Activated T-cell treated with anti-CD3 and anti-CD28 coated beads, Interleukin-2, amount 50 U/mL, for 4 hours (primary cell): Measurements from ENCODE around the gene ALDH6A1. TPM values are rescaled to one million over a fixed set of nuclear protein-coding genes. Genes with fewer than 3 reads are reported as not detected.

Experiments
- ATAC-seq, 2 donors: fragments of 200-7000 bp; cut with Tn5 transposase; one replicate each; pipeline ENCODE4 v1.10.0; 2021
- DNase-seq: peaks from one replicate; pipeline ENCODE4 v3.0.0-alpha.2; 2020
- H3K27me3 Mint-ChIP-seq: one replicate; pipeline ENCODE4 v1.8.0; 2021; ENCODE audit warnings: low read depth, mixed read lengths
- H3K36me3 Mint-ChIP-seq: one replicate; pipeline ENCODE4 v1.8.0; 2022; ENCODE audit warnings: mixed read lengths; ENCODE audit not compliant: insufficient read depth
- H3K4me1 Mint-ChIP-seq: one replicate; pipeline ENCODE4 v1.8.0; 2021; ENCODE audit warnings: low read depth, mixed read lengths
- H3K4me3 Mint-ChIP-seq: one replicate; pipeline ENCODE4 v1.8.0; 2021; ENCODE audit warnings: mild to moderate bottlenecking, moderate library complexity, mixed read lengths
- H3K9me3 Mint-ChIP-seq: one replicate; pipeline ENCODE4 v1.8.0; 2021; ENCODE audit warnings: mixed read lengths
- total RNA-seq, 3 donors: library from RNA; stranded (reverse); gene quantifications; one replicate each; pipeline ENCODE4 v1.2.1, GENCODE V29; 2021

ALDH6A1 gene
- total RNA-seq, 3 donors from 2014 or later = 2.3 to 4.1 (median 2.9) TPM

- Mint-ChIP-seq H3K36me3 (no peaks in the 10 kb centered on the region), H3K4me3 (no peak overlapping the region), H3K4me1 (peaks cover 21% of the 10 kb centered on the region), H3K9me3 (no peaks in the 10 kb centered on the region), H3K27me3 (no peaks in the 10 kb centered on the region)
- ATAC-seq = no peak
- no peak for DNase-seq
Observed at GRCh38 chr14:74080820-74081460, 3.3 kb downstream of the ALDH6A1 start.

- no peak for ATAC-seq
- Mint-ChIP-seq H3K27me3 (no peaks in the 10 kb centered on the region), H3K4me3 (no peak overlapping the region), H3K4me1 (peaks cover 2% of the 10 kb centered on the region), H3K9me3 (no peaks in the 10 kb centered on the region), H3K36me3 (no peaks in the 10 kb centered on the region)
- no peak for DNase-seq
Observed at GRCh38 chr14:74077401-74077800, 6.9 kb downstream of the ALDH6A1 start.

- H3K4me3 Mint-ChIP-seq = no peak overlapping the region
- H3K27me3 Mint-ChIP-seq = no peaks in the 10 kb centered on the region
- H3K4me1 Mint-ChIP-seq = no peaks in the 10 kb centered on the region
Observed at GRCh38 chr14:74065746-74066575, 18.3 kb downstream of the ALDH6A1 start.

DNA sequence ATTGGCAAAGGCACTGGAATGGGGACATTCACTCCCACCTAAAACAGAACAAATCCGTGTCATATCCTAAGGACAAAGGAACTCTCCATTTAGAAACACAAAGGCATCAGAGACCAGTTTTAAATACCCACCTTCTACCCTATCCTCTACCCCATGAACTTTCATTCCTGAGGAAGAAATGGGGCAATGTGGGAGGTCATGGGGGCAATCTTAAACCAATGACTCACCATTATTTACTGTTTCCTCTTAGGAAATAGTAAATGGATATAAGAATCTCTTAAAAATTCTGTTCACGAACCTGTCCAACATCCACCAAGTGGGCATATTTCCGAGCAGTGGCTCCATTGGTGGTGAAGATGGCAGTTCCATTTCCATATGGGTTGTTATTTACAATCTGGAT is 19.4 kb downstream of the ALDH6A1 start:
- peaks cover 11% of the 10 kb centered on the region for H3K36me3 Mint-ChIP-seq
- H3K27me3 Mint-ChIP-seq = no peaks in the 10 kb centered on the region
- DNase-seq = no peak
- no peaks in the 10 kb centered on the region for H3K9me3 Mint-ChIP-seq
- no peak for ATAC-seq
- no peak overlapping the region for H3K4me3 Mint-ChIP-seq
- no peaks in the 10 kb centered on the region for H3K4me1 Mint-ChIP-seq

More at GRCh38 chr14:74065746-74066575, 18.3 kb downstream of the ALDH6A1 start:
- ATAC-seq (no peak), DNase-seq (no peak)
- Mint-ChIP-seq H3K36me3 (peaks cover 7% of the 10 kb centered on the region), H3K9me3 (no peaks in the 10 kb centered on the region)

GRCh38 chr14:74064426-74064825 is 19.8 kb downstream of the ALDH6A1 start:
- H3K36me3 Mint-ChIP-seq = peaks cover 11% of the 10 kb centered on the region
- no peaks in the 10 kb centered on the region for H3K9me3 Mint-ChIP-seq
- no peak for DNase-seq
- no peaks in the 10 kb centered on the region for H3K4me1 Mint-ChIP-seq
- no peaks in the 10 kb centered on the region for H3K27me3 Mint-ChIP-seq
- H3K4me3 Mint-ChIP-seq = no peak overlapping the region
- ATAC-seq = no peak

DNA sequence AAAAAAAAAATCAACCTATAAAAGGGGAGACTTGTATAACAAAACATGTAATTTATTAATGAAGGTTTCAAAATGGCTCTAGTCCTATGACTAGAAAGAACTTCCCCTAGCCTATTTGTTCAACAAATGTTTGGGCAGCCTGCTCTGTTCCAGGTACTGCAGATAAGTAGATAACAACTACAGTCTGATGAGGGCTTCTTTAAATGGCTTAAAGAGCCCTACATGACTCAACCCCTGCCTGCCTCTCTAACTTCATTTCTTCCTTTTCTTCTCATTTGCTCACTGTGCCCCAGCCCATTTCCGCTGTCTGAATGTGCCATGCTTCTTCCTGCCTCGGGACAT is 21.5 kb downstream of the ALDH6A1 start:
- no peaks in the 10 kb centered on the region for H3K4me1 Mint-ChIP-seq
- no peaks in the 10 kb centered on the region for H3K9me3 Mint-ChIP-seq
- no peak for DNase-seq
- ATAC-seq = no peak
- H3K4me3 Mint-ChIP-seq = no peak overlapping the region
- H3K36me3 Mint-ChIP-seq = peaks cover 14% of the 10 kb centered on the region
- no peaks in the 10 kb centered on the region for H3K27me3 Mint-ChIP-seq

GRCh38 chr14:74049876-74050495 is 34.3 kb downstream of the ALDH6A1 start:
- no peak for ATAC-seq
- no peak overlapping the region for H3K4me3 Mint-ChIP-seq
- H3K27me3 Mint-ChIP-seq = no peaks in the 10 kb centered on the region
- H3K9me3 Mint-ChIP-seq = no peaks in the 10 kb centered on the region
- H3K4me1 Mint-ChIP-seq = no peaks in the 10 kb centered on the region
- DNase-seq = no peak
- H3K36me3 Mint-ChIP-seq = no peaks in the 10 kb centered on the region

- no peaks in the 10 kb centered on the region for H3K27me3 Mint-ChIP-seq
- no peak for ATAC-seq
- H3K36me3 Mint-ChIP-seq = no peaks in the 10 kb centered on the region
- H3K9me3 Mint-ChIP-seq = no peaks in the 10 kb centered on the region
- no peaks in the 10 kb centered on the region for H3K4me1 Mint-ChIP-seq
- no peak overlapping the region for H3K4me3 Mint-ChIP-seq
- DNase-seq = no peak
Observed at GRCh38 chr14:74048281-74048680, 36.0 kb downstream of the ALDH6A1 start.

- H3K4me1 Mint-ChIP-seq = no peaks in the 10 kb centered on the region
- H3K4me3 Mint-ChIP-seq = no peak overlapping the region
- H3K9me3 Mint-ChIP-seq = no peaks in the 10 kb centered on the region
- DNase-seq (no peak), ATAC-seq (no peak)
- H3K36me3 Mint-ChIP-seq = peaks cover 2% of the 10 kb centered on the region
- no peaks in the 10 kb centered on the region for H3K27me3 Mint-ChIP-seq
Observed at GRCh38 chr14:74045522-74045921, 38.7 kb downstream of the ALDH6A1 start.

DNA sequence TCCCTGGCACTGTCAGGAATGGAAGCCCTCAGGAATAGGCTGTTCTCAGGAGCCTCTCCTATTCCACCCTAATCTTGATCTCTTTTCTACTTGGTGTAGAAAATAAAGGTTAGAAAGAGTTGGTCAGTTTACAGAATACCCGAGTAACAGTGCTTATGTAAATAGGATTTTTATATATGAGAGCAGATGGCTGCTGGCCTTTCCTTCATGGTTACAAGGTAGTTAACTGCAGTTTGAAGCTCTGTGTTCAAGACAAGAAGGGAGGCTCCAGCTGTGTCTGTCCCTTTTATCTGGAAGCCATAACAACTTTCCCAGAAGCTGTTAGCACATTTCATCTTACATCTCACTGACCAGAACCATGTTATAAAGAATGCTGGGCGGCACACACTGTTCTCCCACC is 42.0 kb downstream of the ALDH6A1 start:
- Mint-ChIP-seq H3K4me3 (no peak overlapping the region), H3K27me3 (no peaks in the 10 kb centered on the region), H3K9me3 (no peaks in the 10 kb centered on the region), H3K36me3 (peaks cover 2% of the 10 kb centered on the region), H3K4me1 (no peaks in the 10 kb centered on the region)
- DNase-seq (no peak), ATAC-seq (no peak)

DNA sequence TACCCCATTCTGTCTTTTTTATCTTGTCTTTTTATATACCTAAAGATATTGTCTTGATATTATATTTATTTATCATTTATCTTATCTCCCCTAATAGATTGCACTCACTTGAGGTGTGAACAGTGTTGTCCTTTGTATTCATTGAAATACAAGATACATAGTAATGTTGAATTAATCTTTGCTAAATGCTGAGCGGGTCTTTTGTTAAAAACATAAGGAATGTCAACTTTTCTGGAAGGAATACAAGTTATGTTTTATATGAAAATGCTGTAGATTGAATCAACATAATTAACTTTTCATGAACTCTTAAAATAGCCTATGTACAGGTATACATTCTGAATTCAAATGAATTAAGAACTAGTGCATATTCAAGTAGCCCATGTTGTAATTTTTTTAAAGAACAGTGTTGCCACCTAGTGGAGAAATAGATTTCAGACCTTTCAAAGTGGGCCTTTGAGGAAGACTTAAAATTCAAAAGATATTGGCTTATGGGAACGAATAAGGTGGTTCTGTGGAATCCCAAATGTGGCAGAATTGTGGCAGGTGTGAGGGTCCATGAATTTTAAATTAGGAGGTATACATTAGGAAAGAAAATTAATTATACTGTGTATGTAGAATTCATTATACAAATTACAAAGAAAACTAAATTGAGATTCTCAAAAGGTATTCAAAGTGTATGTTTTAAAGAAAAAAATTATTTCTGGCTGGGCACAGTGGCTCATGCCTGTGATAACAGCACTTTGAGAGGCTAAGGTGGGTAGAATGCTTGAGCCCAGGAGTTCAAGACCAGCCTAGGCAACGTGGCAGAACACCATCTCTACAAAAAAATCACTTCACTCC is 46.0 kb downstream of the ALDH6A1 start:
- Mint-ChIP-seq H3K9me3 (no peaks in the 10 kb centered on the region), H3K27me3 (no peaks in the 10 kb centered on the region), H3K36me3 (peaks cover 2% of the 10 kb centered on the region), H3K4me1 (no peaks in the 10 kb centered on the region), H3K4me3 (no peak overlapping the region)
- DNase-seq (no peak), ATAC-seq (peak in 1 of 2 donors; percentile 48)

- DNase-seq (no peak), ATAC-seq (no peak)
- no peaks in the 10 kb centered on the region for H3K4me1 Mint-ChIP-seq
- no peaks in the 10 kb centered on the region for H3K36me3 Mint-ChIP-seq
- H3K27me3 Mint-ChIP-seq = no peaks in the 10 kb centered on the region
- H3K4me3 Mint-ChIP-seq = no peak overlapping the region
- no peaks in the 10 kb centered on the region for H3K9me3 Mint-ChIP-seq
Observed at GRCh38 chr14:74035556-74035955, 48.7 kb downstream of the ALDH6A1 start.

DNA sequence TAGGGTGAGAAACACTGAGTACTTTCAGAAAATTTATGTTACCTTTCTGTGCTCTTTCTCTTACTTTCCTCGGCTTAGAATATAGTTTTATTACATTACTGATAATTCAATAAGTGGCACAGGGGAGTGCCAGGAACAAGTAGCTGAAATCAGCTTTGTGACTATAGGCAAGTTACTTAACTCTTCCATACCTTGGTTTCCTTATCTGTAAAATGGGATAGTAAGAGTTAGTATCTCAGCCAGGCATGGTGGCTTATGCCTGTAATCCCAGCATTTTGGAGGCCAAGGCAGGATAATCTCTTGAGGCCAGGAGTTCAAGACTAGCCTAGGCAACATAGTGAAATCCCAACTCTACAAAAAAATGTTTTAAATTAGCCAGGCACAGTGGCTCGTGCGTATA is 49.7 kb downstream of the ALDH6A1 start:
- Mint-ChIP-seq H3K4me3 (no peak overlapping the region), H3K9me3 (no peaks in the 10 kb centered on the region), H3K4me1 (no peaks in the 10 kb centered on the region), H3K36me3 (no peaks in the 10 kb centered on the region), H3K27me3 (no peaks in the 10 kb centered on the region)
- ATAC-seq = no peak
- DNase-seq = no peak

- H3K9me3 Mint-ChIP-seq = no peaks in the 10 kb centered on the region
- ATAC-seq (no peak), DNase-seq (no peak)
- H3K4me3 Mint-ChIP-seq = no peak overlapping the region
- no peaks in the 10 kb centered on the region for H3K27me3 Mint-ChIP-seq
- H3K36me3 Mint-ChIP-seq = no peaks in the 10 kb centered on the region
- no peaks in the 10 kb centered on the region for H3K4me1 Mint-ChIP-seq
Observed at GRCh38 chr14:74029136-74029535, 55.1 kb downstream of the ALDH6A1 start.
